Stimulated activated CD8-positive, alpha-beta memory T cell treated with anti-CD3 and anti-CD28 coated beads, Interleukin-7, amount 100 ng/mL, for 24 hours (primary cell): Measurements from ENCODE around the gene PCDHGA8.
"Not testable (repeated sequence)": the region's sequence is repeated elsewhere in the genome, so short reads cannot be mapped to it uniquely, and the experiment has no call there.

Source experiments
- DNase-seq: peaks from one replicate; pipeline ENCODE4 v3.0.0-alpha.2; 2020; ENCODE audit warnings: low read depth

PCDHGA8 gene

DNA sequence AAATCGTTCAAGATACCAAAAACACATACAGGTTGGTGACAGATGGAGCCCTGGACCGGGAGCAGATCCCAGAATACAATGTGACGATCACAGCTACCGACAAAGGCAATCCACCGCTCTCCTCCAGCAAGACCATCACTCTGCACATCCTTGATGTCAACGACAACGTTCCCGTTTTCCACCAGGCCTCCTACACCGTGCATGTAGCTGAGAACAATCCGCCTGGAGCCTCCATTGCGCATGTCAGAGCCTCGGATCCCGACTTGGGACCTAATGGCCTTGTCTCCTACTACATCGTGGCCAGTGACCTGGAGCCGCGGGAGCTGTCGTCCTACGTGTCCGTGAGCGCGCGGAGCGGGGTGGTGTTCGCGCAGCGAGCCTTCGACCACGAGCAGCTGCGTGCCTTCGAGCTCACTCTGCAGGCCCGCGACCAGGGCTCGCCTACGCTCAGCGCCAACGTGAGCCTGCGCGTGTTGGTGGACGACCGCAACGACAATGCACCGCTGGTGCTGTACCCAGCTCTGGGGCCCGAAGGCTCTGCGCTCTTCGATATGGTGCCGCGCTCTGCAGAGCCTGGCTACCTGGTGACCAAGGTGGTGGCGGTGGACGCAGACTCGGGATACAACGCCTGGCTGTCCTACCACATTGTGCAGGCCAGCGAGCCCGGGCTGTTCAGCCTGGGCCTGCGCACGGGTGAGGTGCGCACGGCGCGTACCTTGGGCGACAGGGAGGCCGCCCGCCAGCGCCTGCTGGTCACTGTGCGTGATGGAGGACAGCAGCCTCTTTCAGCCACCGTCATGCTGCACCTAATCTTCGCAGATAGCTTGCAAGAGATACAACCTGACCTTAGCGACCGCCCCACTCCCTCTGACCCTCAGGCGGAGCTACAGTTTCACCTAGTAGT is 20.6 kb upstream of the PCDHGA8 start:
- DNase-seq = no peak

DNA sequence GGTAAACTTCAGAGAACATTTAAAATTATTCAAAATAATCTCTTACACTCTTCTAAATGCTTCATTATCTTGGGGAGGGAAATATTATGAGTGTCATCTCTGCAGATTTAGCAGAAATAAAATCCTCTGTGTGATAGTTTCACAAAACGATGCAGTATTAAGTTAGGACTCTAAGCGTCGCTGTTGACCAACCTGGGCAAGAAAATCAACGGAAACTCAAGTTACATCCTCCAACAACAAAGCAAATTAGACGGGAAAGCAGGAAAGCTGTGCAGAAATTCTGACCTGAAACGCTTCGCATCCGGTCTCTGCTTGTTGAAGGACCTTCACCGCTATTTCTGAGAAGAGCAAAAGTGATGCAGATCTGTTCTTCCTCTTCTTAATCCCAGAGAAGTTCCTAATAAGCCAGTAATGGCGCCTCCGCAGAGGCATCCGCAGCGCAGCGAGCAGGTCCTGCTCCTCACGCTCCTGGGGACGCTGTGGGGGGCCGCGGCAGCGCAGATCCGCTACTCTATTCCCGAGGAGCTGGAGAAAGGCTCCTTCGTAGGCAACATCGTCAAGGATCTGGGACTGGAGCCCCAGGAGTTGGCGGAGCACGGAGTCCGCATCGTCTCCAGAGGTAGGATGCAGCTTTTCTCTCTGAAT is 18.6 kb upstream of the PCDHGA8 start, which contains the start of gene PCDHGA6:
Gene PCDHGA6 (plus strand): TSS at position 219 of the 645 bp plus-strand sequence. CDS start 193 bp downstream, at position 412.
- DNase-seq = no peak

DNA sequence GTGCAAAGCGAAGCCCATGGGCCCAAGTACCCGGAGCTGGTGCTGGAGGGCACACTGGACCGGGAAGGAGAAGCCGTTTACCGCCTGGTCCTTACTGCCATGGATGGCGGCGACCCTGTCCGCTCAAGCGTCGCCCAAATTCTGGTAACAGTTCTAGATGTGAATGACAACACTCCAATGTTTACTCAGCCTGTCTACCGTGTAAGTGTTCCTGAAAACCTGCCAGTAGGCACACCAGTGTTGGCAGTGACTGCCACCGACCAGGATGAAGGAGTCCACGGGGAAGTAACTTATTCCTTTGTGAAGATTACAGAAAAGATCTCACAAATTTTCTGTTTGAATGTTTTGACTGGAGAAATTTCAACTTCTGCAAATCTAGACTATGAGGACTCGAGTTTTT is 17.8 kb upstream of the PCDHGA8 start:
- no peak for DNase-seq

GRCh38 chr5:141375444-141376155 is 16.8 kb upstream of the PCDHGA8 start:
- DNase-seq = not testable (repeated sequence)

GRCh38 chr5:141382469-141383294 is 9.8 kb upstream of the PCDHGA8 start, which contains the start of gene PCDHGA7:
Gene PCDHGA7 (plus strand): TSS chr5:141382742. CDS start chr5:141382900, 158 bp downstream.
- no peak for DNase-seq

DNA sequence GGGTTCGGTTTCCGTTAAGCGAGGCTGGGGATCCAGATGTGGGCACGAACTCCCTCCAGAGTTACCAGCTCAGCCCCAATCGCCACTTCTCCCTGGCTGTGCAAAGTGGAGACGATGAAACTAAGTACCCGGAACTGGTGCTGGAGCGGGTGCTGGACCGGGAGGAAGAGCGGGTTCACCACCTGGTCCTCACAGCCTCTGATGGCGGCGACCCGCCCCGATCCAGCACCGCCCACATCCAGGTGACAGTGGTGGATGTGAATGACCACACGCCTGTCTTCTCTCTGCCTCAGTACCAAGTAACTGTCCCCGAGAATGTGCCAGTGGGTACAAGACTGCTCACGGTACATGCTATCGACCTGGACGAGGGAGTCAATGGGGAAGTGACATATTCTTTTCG is 9.1 kb upstream of the PCDHGA8 start:
- no peak for DNase-seq

DNA sequence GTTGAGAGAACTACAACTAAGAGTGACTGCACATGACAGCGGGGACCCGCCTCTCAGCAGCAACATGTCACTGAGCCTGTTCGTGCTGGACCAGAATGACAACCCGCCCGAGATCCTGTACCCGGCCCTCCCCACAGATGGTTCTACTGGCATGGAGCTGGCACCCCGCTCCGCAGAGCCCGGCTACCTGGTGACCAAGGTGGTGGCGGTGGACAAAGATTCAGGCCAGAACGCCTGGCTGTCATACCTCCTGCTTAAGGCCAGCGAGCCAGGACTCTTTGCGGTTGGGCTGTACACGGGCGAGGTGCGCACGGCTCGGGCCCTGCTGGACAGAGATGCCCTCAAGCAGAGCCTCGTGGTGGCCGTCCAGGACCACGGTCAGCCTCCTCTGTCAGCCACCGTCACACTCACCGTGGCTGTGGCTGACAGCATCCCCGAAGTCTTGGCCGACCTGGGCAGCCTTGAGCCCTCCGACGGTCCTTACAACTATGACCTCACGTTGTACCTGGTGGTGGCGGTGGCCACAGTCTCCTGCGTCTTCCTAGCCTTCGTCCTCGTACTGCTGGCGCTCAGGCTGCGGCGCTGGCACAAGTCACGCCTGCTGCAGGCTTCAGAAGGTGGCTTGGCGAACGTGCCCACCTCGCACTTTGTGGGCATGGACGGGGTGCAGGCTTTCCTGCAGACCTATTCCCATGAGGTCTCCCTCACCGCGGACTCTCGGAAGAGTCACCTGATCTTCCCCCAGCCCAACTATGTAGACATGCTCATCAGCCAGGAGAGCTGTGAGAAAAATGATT is 7.8 kb upstream of the PCDHGA8 start:
- no peak for DNase-seq

DNA sequence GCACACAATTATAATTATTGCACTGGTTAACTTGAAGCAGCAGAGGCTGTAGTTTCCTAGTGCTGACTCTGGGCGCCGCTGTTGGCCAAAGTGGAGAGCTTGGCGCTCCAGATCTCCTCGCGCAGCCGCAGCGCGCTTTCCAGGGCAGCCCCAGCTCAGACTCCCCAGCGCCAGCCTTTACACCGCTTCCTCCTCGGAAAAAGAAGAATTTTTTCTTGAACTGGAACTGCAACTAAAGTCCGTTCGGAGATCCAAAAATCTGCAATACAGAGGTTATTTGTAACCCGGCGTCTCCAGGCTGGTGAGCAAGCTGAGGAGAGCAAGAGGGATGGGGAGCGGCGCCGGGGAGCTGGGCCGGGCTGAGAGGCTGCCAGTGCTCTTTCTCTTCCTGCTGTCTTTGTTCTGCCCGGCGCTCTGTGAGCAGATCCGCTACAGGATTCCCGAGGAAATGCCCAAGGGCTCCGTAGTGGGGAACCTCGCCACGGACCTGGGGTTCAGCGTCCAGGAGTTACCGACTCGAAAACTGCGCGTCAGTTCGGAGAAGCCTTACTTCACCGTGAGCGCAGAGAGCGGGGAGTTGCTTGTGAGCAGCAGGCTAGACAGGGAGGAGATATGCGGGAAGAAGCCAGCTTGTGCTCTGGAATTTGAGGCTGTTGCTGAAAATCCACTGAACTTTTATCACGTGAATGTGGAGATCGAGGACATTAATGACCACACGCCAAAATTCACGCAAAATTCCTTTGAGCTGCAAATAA is 4.7 kb upstream of the PCDHGA8 start, which contains the start of gene PCDHGB4:
Gene PCDHGB4 (plus strand): TSS at position 142 of the 755 bp plus-strand sequence. CDS start 187 bp downstream, at position 329.
- DNase-seq = not testable (repeated sequence)

- no peak for DNase-seq
These were observed 3.8 kb upstream of the PCDHGA8 start for GRCh38 chr5:141388661-141389060.

- DNase-seq = no peak
These were observed 3.0 kb upstream of the PCDHGA8 start for GRCh38 chr5:141389153-141390042.

GRCh38 chr5:141393267-141393666 is 834 bp downstream of the PCDHGA8 start:
- DNase-seq = no peak

- not testable (repeated sequence) for DNase-seq
These were observed 2.2 kb downstream of the PCDHGA8 start for GRCh38 chr5:141394401-141395187.

DNA sequence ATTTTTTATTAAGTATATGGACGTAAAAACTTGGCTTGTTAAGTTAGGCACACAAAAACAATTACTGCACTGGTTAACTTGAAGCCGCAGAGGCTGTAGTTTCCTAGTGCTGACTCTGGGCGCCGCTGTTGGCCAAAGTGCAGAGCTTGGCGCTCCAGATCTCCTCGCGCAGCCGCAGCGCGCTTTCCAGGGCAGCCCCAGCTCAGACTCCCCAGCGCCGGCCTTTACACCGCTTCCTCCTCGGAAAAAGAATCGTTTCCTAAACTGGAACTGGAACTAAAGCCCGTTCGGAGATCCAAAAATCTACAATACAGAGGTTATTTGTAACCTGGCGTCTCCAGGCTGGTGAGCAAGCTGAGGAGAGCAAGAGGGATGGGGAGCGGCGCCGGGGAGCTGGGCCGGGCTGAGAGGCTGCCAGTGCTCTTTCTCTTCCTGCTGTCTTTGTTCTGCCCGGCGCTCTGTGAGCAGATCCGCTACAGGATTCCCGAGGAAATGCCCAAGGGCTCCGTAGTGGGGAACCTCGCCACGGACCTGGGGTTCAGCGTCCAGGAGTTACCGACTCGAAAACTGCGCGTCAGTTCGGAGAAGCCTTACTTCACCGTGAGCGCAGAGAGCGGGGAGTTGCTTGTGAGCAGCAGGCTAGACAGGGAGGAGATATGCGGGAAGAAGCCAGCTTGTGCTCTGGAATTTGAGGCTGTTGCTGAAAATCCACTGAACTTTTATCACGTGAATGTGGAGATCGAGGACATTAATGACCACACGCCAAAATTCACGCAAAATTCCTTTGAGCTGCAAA is 5.5 kb downstream of the PCDHGA8 start, which contains the start of gene PCDHGB5:
Gene PCDHGB5 (plus strand): TSS at position 192 of the 796 bp plus-strand sequence. CDS start 181 bp downstream, at position 373.
- DNase-seq = not testable (repeated sequence)

DNA sequence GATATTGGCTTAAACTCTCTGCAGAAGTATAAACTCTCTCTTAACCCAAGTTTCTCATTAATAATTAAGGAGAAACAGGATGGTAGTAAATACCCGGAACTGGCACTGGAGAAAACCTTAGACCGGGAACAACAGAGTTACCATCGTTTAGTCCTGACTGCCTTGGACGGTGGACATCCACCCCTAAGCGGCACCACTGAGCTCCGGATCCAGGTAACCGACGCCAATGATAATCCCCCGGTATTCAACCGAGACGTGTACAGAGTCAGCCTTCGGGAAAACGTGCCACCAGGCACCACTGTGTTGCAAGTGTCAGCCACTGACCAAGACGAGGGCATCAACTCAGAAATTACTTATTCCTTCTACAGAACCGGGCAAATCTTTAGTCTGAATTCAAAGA is 6.2 kb downstream of the PCDHGA8 start:
- DNase-seq = no peak

DNA sequence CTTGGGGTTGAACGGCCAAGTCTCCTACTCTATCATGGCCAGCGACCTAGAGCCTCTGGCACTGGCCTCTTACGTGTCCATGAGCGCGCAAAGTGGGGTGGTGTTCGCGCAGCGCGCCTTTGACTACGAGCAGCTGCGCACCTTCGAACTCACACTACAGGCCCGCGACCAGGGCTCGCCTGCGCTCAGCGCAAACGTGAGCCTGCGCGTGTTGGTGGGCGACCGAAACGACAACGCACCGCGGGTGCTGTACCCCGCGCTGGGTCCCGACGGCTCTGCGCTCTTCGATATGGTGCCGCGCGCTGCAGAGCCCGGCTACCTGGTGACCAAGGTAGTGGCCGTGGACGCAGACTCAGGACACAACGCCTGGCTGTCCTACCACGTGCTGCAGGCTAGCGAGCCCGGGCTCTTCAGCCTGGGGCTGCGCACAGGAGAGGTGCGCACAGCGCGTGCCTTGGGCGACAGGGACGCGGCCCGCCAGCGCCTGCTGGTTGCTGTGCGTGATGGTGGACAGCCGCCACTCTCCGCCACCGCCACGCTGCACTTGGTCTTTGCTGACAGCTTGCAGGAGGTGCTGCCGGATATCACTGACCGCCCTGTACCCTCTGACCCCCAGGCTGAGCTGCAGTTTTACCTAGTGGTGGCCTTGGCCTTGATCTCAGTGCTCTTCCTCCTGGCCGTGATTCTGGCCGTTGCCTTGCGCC is 7.3 kb downstream of the PCDHGA8 start:
- DNase-seq = no peak

DNA sequence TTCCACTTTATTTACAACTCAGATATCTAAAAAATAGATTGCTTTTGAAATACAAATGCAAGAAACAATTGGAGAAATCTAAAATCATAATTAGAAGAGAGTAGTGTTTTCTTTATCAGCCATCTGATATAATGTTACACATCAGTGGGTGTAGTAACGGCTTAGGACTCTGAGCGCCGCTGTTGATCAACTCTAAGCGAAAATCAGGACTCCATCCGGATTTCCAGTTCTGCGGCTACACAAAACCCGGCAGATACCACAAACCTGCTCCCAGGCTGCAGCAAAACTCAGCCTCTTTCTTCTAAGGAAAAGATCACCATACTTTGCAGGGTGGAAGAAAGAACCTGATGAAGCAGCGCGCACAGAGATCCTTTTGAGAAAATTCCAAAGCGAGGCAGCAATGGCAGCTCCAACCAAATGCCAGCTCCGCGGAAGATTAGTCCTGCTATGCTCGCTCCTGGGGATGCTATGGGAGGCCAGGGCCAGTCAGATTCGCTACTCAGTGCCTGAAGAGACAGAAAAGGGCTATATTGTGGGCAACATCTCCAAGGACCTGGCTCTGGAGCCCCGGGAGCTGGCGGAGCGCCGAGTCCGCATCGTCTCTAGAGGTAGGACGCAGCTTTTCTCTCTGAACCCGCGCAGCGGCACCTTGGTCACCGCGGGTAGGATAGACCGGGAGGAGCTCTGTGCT is 10.3 kb downstream of the PCDHGA8 start, which contains the start of gene PCDHGA9:
Gene PCDHGA9 (plus strand): TSS at position 226 of the 691 bp plus-strand sequence. CDS start 175 bp downstream, at position 401.
- no peak for DNase-seq
